A673 (cell line): ENCODE data around the gene FGF14. TPM values are rescaled to one million over a fixed set of nuclear protein-coding genes. Genes with fewer than 3 reads are reported as not detected.

Source experiments
- BruUV-seq: library from RNA; stranded (reverse); fragments of 400-500 nt; replicated peaks from 2 replicates; lab custom pipeline; 2021; lab: Mats Ljungman, UMichigan
- CTCF ChIA-PET: fragments of 300-600 bp; sonication (Branson Sonifier 250); formaldehyde crosslinking; loops from one replicate; lab custom pipeline; 2022; ENCODE audit warnings: antibody characterized with exemption; lab: Charles Lee
- POLR2A ChIA-PET: fragments of 300-600 bp; sonication (Branson Sonifier 250); formaldehyde crosslinking; loops from one replicate; lab custom pipeline; 2022; ENCODE audit warnings: antibody characterized with exemption; ENCODE audit not compliant: low non-redundant PET; lab: Charles Lee
- DNase-seq: peaks from one replicate; pipeline ENCODE4 v3.0.0-alpha.2; 2015; ENCODE audit warnings: low spot score
- H3K27ac ChIP-seq: fragments of 200-600 bp; sonication (generic); 2 replicates; pipeline ENCODE4 v1.5.1; 2016; ENCODE audit warnings: mixed run types, low read depth, mild to moderate bottlenecking, mixed read lengths, antibody characterized with exemption, low read length; ENCODE audit not compliant: poor library complexity, severe bottlenecking
- H3K27me3 ChIP-seq: fragments of 200-600 bp; sonication (generic); replicated peaks from 2 replicates; pipeline ENCODE4 v1.6.1; 2017; ENCODE audit warnings: mixed run types, low read depth, mild to moderate bottlenecking, mixed read lengths, antibody characterized with exemption, low read length; ENCODE audit not compliant: insufficient read depth, poor library complexity
- H3K36me3 ChIP-seq: fragments of 200-600 bp; sonication (generic); 2 replicates; pipeline ENCODE4 v1.6.1; 2016; ENCODE audit warnings: mixed run types, mild to moderate bottlenecking, mixed read lengths, antibody characterized with exemption, low read length; ENCODE audit not compliant: insufficient read depth, poor library complexity, severe bottlenecking
- H3K4me1 ChIP-seq: fragments of 200-600 bp; sonication (generic); 2 replicates; pipeline ENCODE4 v1.6.1; 2017; ENCODE audit warnings: mixed run types, mild to moderate bottlenecking, mixed read lengths, antibody characterized with exemption, low read length; ENCODE audit not compliant: insufficient read depth, poor library complexity, severe bottlenecking
- H3K4me3 ChIP-seq: fragments of 200-600 bp; sonication (generic); 2 replicates; pipeline ENCODE4 v1.5.1; 2016; ENCODE audit warnings: low read depth, mixed run types, mild to moderate bottlenecking, mixed read lengths, low read length; ENCODE audit not compliant: poor library complexity, severe bottlenecking
- H3K9me3 ChIP-seq: fragments of 200-600 bp; sonication (generic); 2 replicates; pipeline ENCODE4 v1.6.1; 2016; ENCODE audit warnings: mixed run types, low read depth, mild to moderate bottlenecking, mixed read lengths, antibody characterized with exemption, low read length; ENCODE audit not compliant: poor library complexity, severe bottlenecking
- CTCF ChIP-seq: fragments of 300-800, 200-600 bp; sonication (generic); conservative IDR thresholded peaks from 2 replicates; pipeline ENCODE4 v1.5.1; 2017; ENCODE audit warnings: low read depth, mild to moderate bottlenecking, antibody characterized with exemption, low read length, moderate library complexity, mixed read lengths
- EZH2 ChIP-seq: fragments of 200-600 bp; sonication (generic); IDR thresholded peaks from 2 replicates; pipeline ENCODE4 v1.6.1; 2017; ENCODE audit warnings: borderline replicate concordance, low read depth, mild to moderate bottlenecking, mixed read lengths, antibody characterized with exemption, low read length; ENCODE audit not compliant: poor library complexity, severe bottlenecking
- intact Hi-C: fragments of 100-400 bp; cut with micrococcal nuclease; formaldehyde crosslinking; loops from one replicate; pipeline ENCODE4 v1.10.0; 2022; ENCODE audit not compliant: unreplicated experiment
- total RNA-seq: library from RNA; stranded (reverse); gene quantifications from 2 replicates; pipeline ENCODE4 v1.2.3, GENCODE V29; 2021

The FGF14 gene
- total RNA-seq, 1 experiment from 2014 or later = 19.7 TPM

- Histone ChIP-seq H3K36me3 (no peaks in the 10 kb centered on the region), H3K4me1 (peaks cover 22% of the 10 kb centered on the region), H3K27ac (no peak overlapping the region), H3K27me3 (no peaks in the 10 kb centered on the region), H3K4me3 (no peak overlapping the region), H3K9me3 (no peaks in the 10 kb centered on the region)
- BruUV-seq = no TSS peak
- DNase-seq = no peak
- TF ChIP-seq EZH2 (no peak), CTCF (no peak)
- ChIA-PET CTCF (no interaction called here), POLR2A (no interaction called here)
- intact Hi-C loops = no loop called here
Measured at GRCh38 chr13:102203718-102204117, 198.1 kb downstream of the FGF14 start.

- intact Hi-C loops = no loop called here
- POLR2A ChIA-PET = no interaction called here
Measured at GRCh38 chr13:102198418-102199311, 203.2 kb downstream of the FGF14 start.

GRCh38 chr13:102197193-102197592, 204.7 kb downstream of the FGF14 start:
- ChIA-PET POLR2A (no interaction called here), CTCF (interaction anchor here (0.9 to 1.3 kb wide), 3 partner anchors 260 to 359 kb away, joined by 3 to 8 read pairs (median 8); no protein-coding TSS in a partner anchor)
- DNase-seq = peak; percentile 78

More at GRCh38 chr13:102198418-102199311, 203.2 kb downstream of the FGF14 start:
- TF ChIP-seq EZH2 (no peak), CTCF (no peak)
- Histone ChIP-seq H3K27ac (peak overlapping the region; percentile 2), H3K4me1 (peaks cover 28% of the 10 kb centered on the region), H3K36me3 (no peaks in the 10 kb centered on the region), H3K9me3 (peaks cover 7% of the 10 kb centered on the region), H3K27me3 (no peaks in the 10 kb centered on the region), H3K4me3 (no peak overlapping the region)
- no TSS peak for BruUV-seq
- CTCF ChIA-PET = interaction anchor here (0.6 kb wide), 1 partner anchor 84 kb away, joined by 3 read pairs; no protein-coding TSS in a partner anchor
- peak; percentile 27 for DNase-seq

More at GRCh38 chr13:102197193-102197592, 204.7 kb downstream of the FGF14 start:
- no peaks in the 10 kb centered on the region for H3K36me3 ChIP-seq
- peaks cover 7% of the 10 kb centered on the region for H3K9me3 ChIP-seq
- no peaks in the 10 kb centered on the region for H3K27me3 ChIP-seq
- TF ChIP-seq CTCF (peak; percentile 64), EZH2 (no peak)
- intact Hi-C loops = loop anchor here (1.0 to 2.0 kb wide), 5 partner anchors 129 to 360 kb away; no protein-coding TSS in a partner anchor
- no peak overlapping the region for H3K4me3 ChIP-seq
- H3K27ac ChIP-seq = no peak overlapping the region
- peaks cover 29% of the 10 kb centered on the region for H3K4me1 ChIP-seq
- BruUV-seq = no TSS peak
